HG03135 (cell line): ENCODE data around the gene JAG1.
"Not testable (repeated sequence)": the region's sequence is repeated elsewhere in the genome, so short reads cannot be mapped to it uniquely, and the experiment has no call there.

Source experiments
- ATAC-seq: cut with Tn5 transposase; IDR thresholded peaks from one replicate; pipeline ENCODE4 v1.9.1; 2021; ENCODE audit warnings: mild to moderate bottlenecking, moderate library complexity; ENCODE audit not compliant: unreplicated experiment

Gene JAG1

DNA sequence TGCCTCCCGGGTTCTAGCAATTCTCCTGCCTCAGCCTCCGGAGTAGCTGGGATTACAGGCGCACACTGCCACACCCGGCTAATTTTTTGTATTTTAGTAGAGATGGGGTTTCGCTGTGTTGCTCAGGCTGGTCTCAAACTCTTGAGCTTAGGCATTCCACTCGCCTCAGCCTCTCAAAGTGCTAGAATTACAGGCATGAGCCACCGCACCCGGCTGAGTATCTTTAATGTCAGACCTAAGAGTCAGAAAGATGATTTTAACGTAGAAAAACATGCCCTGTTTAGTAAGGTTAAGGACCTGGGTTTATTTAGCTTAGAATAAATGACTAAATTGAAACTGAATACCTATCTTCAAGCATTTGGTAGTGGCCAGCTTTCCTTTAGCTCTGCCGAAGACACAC is 83.4 kb downstream of the JAG1 start:
- not testable (repeated sequence) for ATAC-seq
